ENCODE data around the gene VPS37D.

Gene VPS37D

DNA sequence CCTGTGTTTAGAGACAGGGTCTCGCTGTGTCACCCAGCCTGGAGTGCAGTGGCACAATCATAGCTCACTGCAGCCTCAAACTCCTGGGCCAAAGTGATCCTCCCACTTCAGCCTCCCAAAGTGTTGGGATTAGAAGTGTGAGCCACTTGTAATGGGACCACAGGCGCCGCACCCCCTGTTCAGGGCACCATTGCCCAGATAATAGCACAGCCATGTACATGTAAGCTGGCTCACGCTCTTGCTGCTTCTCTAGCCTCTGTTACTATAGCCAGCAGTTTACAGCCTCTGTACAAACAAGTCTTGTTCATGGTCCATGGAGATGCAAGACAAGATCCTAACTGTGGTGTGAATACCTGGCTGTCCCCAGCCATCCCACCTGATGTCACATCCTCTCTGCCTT lies 39.1 kb upstream of the VPS37D start:
- H3K36me3 ChIP-seq (ENCODE audit: control insufficient read depth, insufficient read depth, low read length), result no peaks in the 10 kb centered on the region
- no peaks in the 10 kb centered on the region for H3K79me1 ChIP-seq (ENCODE audit: low read length)
- no peak overlapping the region for H3K4ac ChIP-seq (ENCODE audit: low read depth, low read length)
- H4K8ac ChIP-seq (ENCODE audit: low read depth, low read length), result no peak overlapping the region
- H3K23ac ChIP-seq (ENCODE audit: low read length), result no peak overlapping the region
- H3K18ac ChIP-seq (ENCODE audit: low read length), result no peak overlapping the region
- H4K5ac ChIP-seq (ENCODE audit: low read length), result no peak overlapping the region
- no peaks in the 10 kb centered on the region for H3K27me3 ChIP-seq (ENCODE audit: insufficient read depth, low read length, poor library complexity)
- H3K4me2 ChIP-seq (ENCODE audit: low read length), result no peak overlapping the region
- H2BK15ac ChIP-seq (replicated peaks; ENCODE audit: low read depth), result no peak overlapping the region
- DNase-seq, result no peak
- H3K56ac ChIP-seq (ENCODE audit: low read length), result no peak overlapping the region
- no CpG with 5 or more reads among the region's 4 CpGs for WGBS (ENCODE audit: extremely low coverage, insufficient coverage, low lambda C conversion rate)
- H3K9ac ChIP-seq (ENCODE audit: low read length), result no peak overlapping the region
- H2BK5ac ChIP-seq (ENCODE audit: low read length), result no peak overlapping the region
- no peak overlapping the region for H2AK5ac ChIP-seq (ENCODE audit: low read length)
- H3K27ac ChIP-seq (ENCODE audit: low read depth, low read length), result no peak overlapping the region
- H3K79me2 ChIP-seq (ENCODE audit: control insufficient read depth, insufficient read depth, low read length), result no peaks in the 10 kb centered on the region
- H3K4me1 ChIP-seq (ENCODE audit: control insufficient read depth, low read depth, low read length), result peaks cover under 1% of the 10 kb centered on the region
- H2BK120ac ChIP-seq (ENCODE audit: low read depth, low read length), result no peak overlapping the region
- H3K4me3 ChIP-seq (ENCODE audit: low read length), result no peak overlapping the region

- Histone ChIP-seq H3K27me3 (ENCODE audit: insufficient read depth, low read length, poor library complexity) (no peaks in the 10 kb centered on the region), H3K4me1 (ENCODE audit: control insufficient read depth, low read depth, low read length) (no peaks in the 10 kb centered on the region), H4K8ac (ENCODE audit: low read depth, low read length) (no peak overlapping the region), H3K4ac (ENCODE audit: low read depth, low read length) (no peak overlapping the region), H3K27ac (ENCODE audit: low read depth, low read length) (no peak overlapping the region), H3K23ac (ENCODE audit: low read length) (no peak overlapping the region), H3K18ac (ENCODE audit: low read length) (no peak overlapping the region), H2AK5ac (ENCODE audit: low read length) (no peak overlapping the region), H3K9ac (ENCODE audit: low read length) (no peak overlapping the region), H4K5ac (ENCODE audit: low read length) (no peak overlapping the region), H3K56ac (ENCODE audit: low read length) (no peak overlapping the region), H3K79me1 (ENCODE audit: low read length) (no peaks in the 10 kb centered on the region), H3K79me2 (ENCODE audit: control insufficient read depth, insufficient read depth, low read length) (no peaks in the 10 kb centered on the region), H3K36me3 (ENCODE audit: control insufficient read depth, insufficient read depth, low read length) (no peaks in the 10 kb centered on the region), H2BK15ac (replicated peaks; ENCODE audit: low read depth) (no peak overlapping the region), H2BK120ac (ENCODE audit: low read depth, low read length) (no peak overlapping the region), H2BK5ac (ENCODE audit: low read length) (no peak overlapping the region), H3K4me3 (ENCODE audit: low read length) (no peak overlapping the region), H3K4me2 (ENCODE audit: low read length) (no peak overlapping the region)
- DNase-seq, result no peak
- no CpG with 5 or more reads among the region's 1 CpG for WGBS (ENCODE audit: extremely low coverage, insufficient coverage, low lambda C conversion rate)
Observed at GRCh38 chr7:73631558-73631957, 36.1 kb upstream of the VPS37D start.

GRCh38 chr7:73633323-73633722 lies 34.3 kb upstream of the VPS37D start:
- no CpG with 5 or more reads among the region's 7 CpGs for WGBS (ENCODE audit: extremely low coverage, insufficient coverage, low lambda C conversion rate)

GRCh38 chr7:73633844-73634243 lies 33.8 kb upstream of the VPS37D start:
- H3K4me3 ChIP-seq (ENCODE audit: low read length), result no peak overlapping the region
- H3K4me1 ChIP-seq (ENCODE audit: control insufficient read depth, low read depth, low read length), result no peaks in the 10 kb centered on the region
- whole genome bisulfite sequencing (ENCODE audit: extremely low coverage, insufficient coverage, low lambda C conversion rate), result no CpG with 5 or more reads among the region's 8 CpGs
- H3K79me1 ChIP-seq (ENCODE audit: low read length), result no peaks in the 10 kb centered on the region
- H2BK120ac ChIP-seq (ENCODE audit: low read depth, low read length), result no peak overlapping the region
- no peak overlapping the region for H3K4me2 ChIP-seq (ENCODE audit: low read length)
- H3K23ac ChIP-seq (ENCODE audit: low read length), result no peak overlapping the region
- no peaks in the 10 kb centered on the region for H3K27me3 ChIP-seq (ENCODE audit: insufficient read depth, low read length, poor library complexity)
- H3K9ac ChIP-seq (ENCODE audit: low read length), result no peak overlapping the region
- H3K18ac ChIP-seq (ENCODE audit: low read length), result no peak overlapping the region
- H4K5ac ChIP-seq (ENCODE audit: low read length), result no peak overlapping the region
- H3K27ac ChIP-seq (ENCODE audit: low read depth, low read length), result no peak overlapping the region
- no peak overlapping the region for H2AK5ac ChIP-seq (ENCODE audit: low read length)
- H2BK15ac ChIP-seq (replicated peaks; ENCODE audit: low read depth), result no peak overlapping the region
- H3K36me3 ChIP-seq (ENCODE audit: control insufficient read depth, insufficient read depth, low read length), result no peaks in the 10 kb centered on the region
- H3K79me2 ChIP-seq (ENCODE audit: control insufficient read depth, insufficient read depth, low read length), result no peaks in the 10 kb centered on the region
- H3K4ac ChIP-seq (ENCODE audit: low read depth, low read length), result no peak overlapping the region
- H4K8ac ChIP-seq (ENCODE audit: low read depth, low read length), result no peak overlapping the region
- no peak overlapping the region for H3K56ac ChIP-seq (ENCODE audit: low read length)
- DNase-seq, result no peak
- H2BK5ac ChIP-seq (ENCODE audit: low read length), result no peak overlapping the region

More at GRCh38 chr7:73633323-73633722, 34.3 kb upstream of the VPS37D start:
- Histone ChIP-seq H4K5ac (ENCODE audit: low read length) (no peak overlapping the region), H3K4me2 (ENCODE audit: low read length) (no peak overlapping the region), H2BK120ac (ENCODE audit: low read depth, low read length) (no peak overlapping the region), H3K36me3 (ENCODE audit: control insufficient read depth, insufficient read depth, low read length) (no peaks in the 10 kb centered on the region), H2BK5ac (ENCODE audit: low read length) (no peak overlapping the region), H3K4ac (ENCODE audit: low read depth, low read length) (no peak overlapping the region), H3K23ac (ENCODE audit: low read length) (no peak overlapping the region), H3K79me2 (ENCODE audit: control insufficient read depth, insufficient read depth, low read length) (no peaks in the 10 kb centered on the region), H2BK15ac (replicated peaks; ENCODE audit: low read depth) (no peak overlapping the region), H3K27ac (ENCODE audit: low read depth, low read length) (no peak overlapping the region), H3K18ac (ENCODE audit: low read length) (no peak overlapping the region), H3K56ac (ENCODE audit: low read length) (no peak overlapping the region), H3K27me3 (ENCODE audit: insufficient read depth, low read length, poor library complexity) (no peaks in the 10 kb centered on the region), H2AK5ac (ENCODE audit: low read length) (no peak overlapping the region), H4K8ac (ENCODE audit: low read depth, low read length) (no peak overlapping the region), H3K4me1 (ENCODE audit: control insufficient read depth, low read depth, low read length) (no peaks in the 10 kb centered on the region), H3K79me1 (ENCODE audit: low read length) (no peaks in the 10 kb centered on the region), H3K4me3 (ENCODE audit: low read length) (no peak overlapping the region), H3K9ac (ENCODE audit: low read length) (no peak overlapping the region)
- no peak for DNase-seq

GRCh38 chr7:73635428-73636200 lies 32.0 kb upstream of the VPS37D start:
- H3K56ac ChIP-seq (ENCODE audit: low read length), result no peak overlapping the region
- H3K18ac ChIP-seq (ENCODE audit: low read length), result no peak overlapping the region
- H3K4me2 ChIP-seq (ENCODE audit: low read length), result no peak overlapping the region
- H3K4me1 ChIP-seq (ENCODE audit: control insufficient read depth, low read depth, low read length), result no peaks in the 10 kb centered on the region
- no peak overlapping the region for H3K23ac ChIP-seq (ENCODE audit: low read length)
- H2BK5ac ChIP-seq (ENCODE audit: low read length), result no peak overlapping the region
- no peaks in the 10 kb centered on the region for H3K79me2 ChIP-seq (ENCODE audit: control insufficient read depth, insufficient read depth, low read length)
- no peak overlapping the region for H2AK5ac ChIP-seq (ENCODE audit: low read length)
- H3K4me3 ChIP-seq (ENCODE audit: low read length), result no peak overlapping the region
- no peak overlapping the region for H2BK120ac ChIP-seq (ENCODE audit: low read depth, low read length)
- H3K36me3 ChIP-seq (ENCODE audit: control insufficient read depth, insufficient read depth, low read length), result no peaks in the 10 kb centered on the region
- H3K27me3 ChIP-seq (ENCODE audit: insufficient read depth, low read length, poor library complexity), result no peaks in the 10 kb centered on the region
- no peak for DNase-seq
- no peak overlapping the region for H4K8ac ChIP-seq (ENCODE audit: low read depth, low read length)
- 100% methylated on average over 1 of the region's 8 CpGs for WGBS (ENCODE audit: extremely low coverage, insufficient coverage, low lambda C conversion rate)
- H3K79me1 ChIP-seq (ENCODE audit: low read length), result no peaks in the 10 kb centered on the region
- no peak overlapping the region for H3K9ac ChIP-seq (ENCODE audit: low read length)
- no peak overlapping the region for H4K5ac ChIP-seq (ENCODE audit: low read length)
- H3K4ac ChIP-seq (ENCODE audit: low read depth, low read length), result no peak overlapping the region
- H3K27ac ChIP-seq (ENCODE audit: low read depth, low read length), result no peak overlapping the region
- H2BK15ac ChIP-seq (replicated peaks; ENCODE audit: low read depth), result no peak overlapping the region

DNA sequence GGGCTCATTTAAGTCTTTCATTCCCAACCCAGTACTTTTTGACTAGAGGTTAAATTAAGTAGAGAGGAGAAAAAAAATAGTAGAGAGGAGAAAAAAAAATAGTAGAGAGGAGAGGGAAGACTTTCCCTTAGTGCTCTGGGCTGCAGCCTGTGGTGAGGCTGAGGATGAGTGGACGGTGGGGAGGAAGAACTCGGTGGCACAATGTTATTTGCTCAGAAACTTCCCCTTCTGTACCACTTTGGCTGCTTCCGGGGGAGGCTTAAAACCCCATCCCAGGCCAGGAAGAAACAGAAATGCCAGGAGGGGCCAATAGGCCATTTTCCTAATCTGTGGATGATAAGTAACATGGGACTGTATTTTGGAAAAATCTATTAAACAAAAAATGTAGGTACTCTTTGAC lies 28.7 kb upstream of the VPS37D start:
- DNase-seq, result no peak
- Histone ChIP-seq H2BK120ac (ENCODE audit: low read depth, low read length) (no peak overlapping the region), H3K4me3 (ENCODE audit: low read length) (no peak overlapping the region)

More for the DNA sequence above, 28.7 kb upstream of the VPS37D start:
- Histone ChIP-seq H3K4me1 (ENCODE audit: control insufficient read depth, low read depth, low read length) (no peaks in the 10 kb centered on the region), H4K5ac (ENCODE audit: low read length) (no peak overlapping the region), H3K79me1 (ENCODE audit: low read length) (no peaks in the 10 kb centered on the region), H3K27me3 (ENCODE audit: insufficient read depth, low read length, poor library complexity) (no peaks in the 10 kb centered on the region), H3K4me2 (ENCODE audit: low read length) (no peak overlapping the region), H2AK5ac (ENCODE audit: low read length) (no peak overlapping the region), H4K8ac (ENCODE audit: low read depth, low read length) (no peak overlapping the region), H2BK5ac (ENCODE audit: low read length) (no peak overlapping the region), H2BK15ac (replicated peaks; ENCODE audit: low read depth) (no peak overlapping the region), H3K27ac (ENCODE audit: low read depth, low read length) (no peak overlapping the region), H3K79me2 (ENCODE audit: control insufficient read depth, insufficient read depth, low read length) (no peaks in the 10 kb centered on the region), H3K56ac (ENCODE audit: low read length) (no peak overlapping the region), H3K4ac (ENCODE audit: low read depth, low read length) (no peak overlapping the region), H3K36me3 (ENCODE audit: control insufficient read depth, insufficient read depth, low read length) (no peaks in the 10 kb centered on the region), H3K18ac (ENCODE audit: low read length) (no peak overlapping the region), H3K9ac (ENCODE audit: low read length) (no peak overlapping the region), H3K23ac (ENCODE audit: low read length) (no peak overlapping the region)
- WGBS (ENCODE audit: extremely low coverage, insufficient coverage, low lambda C conversion rate), result no CpG with 5 or more reads among the region's 3 CpGs
